GM12878 (cell line): ENCODE measurements around the gene HPS3. TPM values are rescaled to one million over a fixed set of nuclear protein-coding genes. Genes with fewer than 3 reads are reported as not detected.

Experiments
- ATAC-seq: fragments of 200-7000 bp; cut with Tn5 transposase; 3 replicates; pipeline ENCODE4 v1.9.1; 2020; ENCODE audit warnings: mild to moderate bottlenecking, moderate library complexity
- BruUV-seq: library from RNA; stranded (reverse); fragments of 400-500 nt; replicated peaks from 2 replicates; lab custom pipeline; 2021; lab: Mats Ljungman, UMichigan
- CTCF ChIA-PET: fragments of 300-600 bp; sonication (Branson Sonifier 250); formaldehyde crosslinking; extraction: SDS; loops from one replicate; lab custom pipeline; 2021; ENCODE audit warnings: inconsistent platforms; lab: Yijun Ruan, JAX
- POLR2A ChIA-PET: fragments of 350-600 bp; formaldehyde crosslinking; extraction: SDS; loops from one replicate; lab custom pipeline; 2021; ENCODE audit warnings: inconsistent platforms; lab: Charles Lee
- RAD21 ChIA-PET: fragments of 300-600 bp; sonication (Branson Sonifier 250); formaldehyde crosslinking; loops from one replicate; lab custom pipeline; 2023; ENCODE audit warnings: antibody characterized with exemption; ENCODE audit not compliant: unreplicated experiment; lab: Charles Lee
- SMC1A ChIA-PET: fragments of 300-600 bp; sonication (Branson Sonifier 250); formaldehyde crosslinking; loops from one replicate; lab custom pipeline; 2023; ENCODE audit not compliant: unreplicated experiment, uncharacterized antibody; lab: Charles Lee
- DNase-seq: peaks from one replicate; pipeline ENCODE4 v3.0.0-alpha.2; 2011; ENCODE audit warnings: low read depth, low spot score
- FAIRE-seq: peaks from 3 replicates; lab custom pipeline; 2011; peaks lifted over from hg19 to GRCh38; lab: Jason Lieb, UNC
- H2AFZ ChIP-seq: 2 replicates; pipeline ENCODE4 v1.6.0; 2011; ENCODE audit warnings: low read depth, low read length, control low read depth; ENCODE audit not compliant: control insufficient read depth
- H3K27ac ChIP-seq: 2 replicates; pipeline ENCODE4 v1.5.1; 2011; ENCODE audit warnings: control low read depth; ENCODE audit not compliant: control insufficient read depth, insufficient read depth
- H3K27me3 ChIP-seq, 2 experiments: replicated peaks in 1 of 2; 2 replicates each; pipeline versions ENCODE4 v1.6.0 to v1.6.1; 2011; ENCODE audit warnings: low read length in 1 of 2; ENCODE audit not compliant: control insufficient read depth in 2 of 2, insufficient read depth in 2 of 2
- H3K36me3 ChIP-seq, 2 experiments: 2 replicates each; pipeline ENCODE4 v1.5.1; 2011; ENCODE audit warnings: low read length in 1 of 2; ENCODE audit not compliant: control insufficient read depth in 2 of 2, insufficient read depth in 2 of 2
- H3K4me1 ChIP-seq: 2 replicates; pipeline ENCODE4 v1.6.1; 2011; ENCODE audit warnings: mild to moderate bottlenecking, low read length, moderate library complexity, mixed read lengths; ENCODE audit not compliant: control insufficient read depth, insufficient read depth
- H3K4me2 ChIP-seq: 2 replicates; pipeline ENCODE4 v1.6.0; 2011; ENCODE audit warnings: control low read depth; ENCODE audit not compliant: control insufficient read depth, insufficient read depth
- H3K4me3 ChIP-seq: fragments of 200-600 bp; sonication (generic); 2 replicates; pipeline ENCODE4 v1.5.1; 2016
- H3K79me2 ChIP-seq: 2 replicates; pipeline ENCODE4 v1.6.0; 2011; ENCODE audit warnings: low read length; ENCODE audit not compliant: control insufficient read depth, insufficient read depth
- H3K9ac ChIP-seq: 2 replicates; pipeline ENCODE4 v1.8.0; 2011; ENCODE audit warnings: low read length, control low read depth, mixed read lengths; ENCODE audit not compliant: control insufficient read depth, insufficient read depth
- H3K9me3 ChIP-seq: replicated peaks from 3 replicates; pipeline ENCODE4 v1.5.1; 2011; ENCODE audit warnings: mild to moderate bottlenecking, low read length; ENCODE audit not compliant: control insufficient read depth, insufficient read depth
- H4K20me1 ChIP-seq: 2 replicates; pipeline ENCODE4 v1.6.0; 2011; ENCODE audit not compliant: control insufficient read depth, insufficient read depth
- ATF2 ChIP-seq: IDR thresholded peaks from 2 replicates; pipeline ENCODE4 v1.6.1; 2012; ENCODE audit warnings: low read length, inconsistent platforms
- BCL3 ChIP-seq: IDR thresholded peaks from 2 replicates; pipeline ENCODE4 v1.6.1; 2011; ENCODE audit warnings: borderline replicate concordance, low read depth, mild to moderate bottlenecking, moderate library complexity, low read length; ENCODE audit not compliant: insufficient read depth, poor library complexity, severe bottlenecking
- BCLAF1 ChIP-seq: fragments of 450-650 bp; IDR thresholded peaks from 2 replicates; pipeline ENCODE4 v1.6.1; 2017; ENCODE audit warnings: antibody characterized with exemption, mild to moderate bottlenecking, moderate library complexity
- CHD2 ChIP-seq: IDR thresholded peaks from 2 replicates; pipeline ENCODE4 v1.6.1; 2011; ENCODE audit warnings: low read depth, low read length, improper control_type of control experiment, borderline replicate concordance
- ELK1 ChIP-seq: IDR thresholded peaks from 2 replicates; pipeline ENCODE4 v1.6.1; 2012; ENCODE audit warnings: low read depth, low read length, improper control_type of control experiment
- EZH2 ChIP-seq: IDR thresholded peaks from 2 replicates; pipeline ENCODE4 v1.6.1; 2012; ENCODE audit warnings: low read depth, mild to moderate bottlenecking, control low read depth, inconsistent platforms, low read length, borderline replicate concordance; ENCODE audit not compliant: control insufficient read depth
- MTA3 ChIP-seq: IDR thresholded peaks from 2 replicates; pipeline ENCODE4 v1.6.1; 2012; ENCODE audit warnings: low read length, inconsistent platforms, borderline replicate concordance
- MYB ChIP-seq: fragments of 150-350 bp; IDR thresholded peaks from 2 replicates; pipeline ENCODE4 v1.6.1; 2014; ENCODE audit warnings: mild to moderate bottlenecking, low read depth, low read length, borderline replicate concordance
- NFYA ChIP-seq: IDR thresholded peaks from 2 replicates; pipeline ENCODE4 v1.6.1; 2011; ENCODE audit warnings: low read depth, mild to moderate bottlenecking, low read length, improper control_type of control experiment, borderline replicate concordance
- POLR2A ChIP-seq: IDR thresholded peaks from 2 replicates; pipeline ENCODE4 v1.6.1; 2011; ENCODE audit warnings: low read depth, mild to moderate bottlenecking, low read length
- POU2F2 ChIP-seq: IDR thresholded peaks from 3 replicates; pipeline ENCODE4 v1.6.1; 2011; ENCODE audit warnings: low read depth, mild to moderate bottlenecking, low read length, borderline replicate concordance
- SMAD1 ChIP-seq: fragments of 450-650 bp; IDR thresholded peaks from 2 replicates; pipeline ENCODE4 v1.6.1; 2018; ENCODE audit warnings: mild to moderate bottlenecking, low read depth; ENCODE audit not compliant: partially characterized antibody
- SMAD5 ChIP-seq: IDR thresholded peaks from 2 replicates; pipeline ENCODE4 v1.6.1; 2016; ENCODE audit warnings: antibody characterized with exemption, low read depth
- SP1 ChIP-seq: IDR thresholded peaks from one replicate; pipeline ENCODE4 v1.6.1; 2011; ENCODE audit warnings: low read depth, low read length
- TCF7 ChIP-seq: IDR thresholded peaks from 2 replicates; pipeline ENCODE4 v1.6.1; 2014; ENCODE audit warnings: antibody characterized with exemption, borderline replicate concordance
- WGBS: methylation state at CpG from one replicate; pipeline ENCODE4 v1.1.6; 2016; ENCODE audit warnings: low lambda C conversion rate; ENCODE audit not compliant: insufficient replicate concordance, insufficient coverage; ENCODE audit errors: missing lambda C conversion rate; 5-methylcytosine and 5-hydroxymethylcytosine counted together
- in situ Hi-C: fragments of 300-500 bp; cut with MboI; formaldehyde crosslinking; loops from 9 replicates; pipeline ENCODE4 v1.14.3; 2018; ENCODE audit warnings: mixed read lengths
- intact Hi-C: fragments of 100-400 bp; cut with micrococcal nuclease; formaldehyde crosslinking; loops from one replicate; pipeline ENCODE4 v1.14.2; 2022; ENCODE audit not compliant: unreplicated experiment
- polyA plus RNA-seq, 11 experiments: library from polyadenylated mRNA; depleted of rRNA in 4 of 11; unstranded in 6 of 11; stranded (reverse) in 5 of 11; fragments of >200 nt; fragmentation: Nextera tagmentation in 4 of 11; fragmentation: Illumina TruSeq in 1 of 11; extraction: Ambion mirVana in 4 of 11; extraction: Trizol in 1 of 11; gene quantifications; 1 replicate in 1 of 11; 2 replicates in 10 of 11; pipeline versions ENCODE4 v1.2.1 to v1.2.3, GENCODE V29; 2011 to 2016; ENCODE audit warnings: inconsistent platforms in 2 of 11, missing spikeins in 2 of 11, low read depth in 1 of 11
- total RNA-seq, 4 experiments: library from RNA; depleted of rRNA in 3 of 4; stranded (reverse); fragments of >200 nt in 3 of 4; fragmentation: Illumina TruSeq in 1 of 4; extraction: Trizol in 1 of 4; gene quantifications; 2 replicates each; pipeline versions ENCODE4 v1.2.1 to v1.2.3, GENCODE V29; 2013 to 2021

Gene HPS3
- total and polyA plus RNA-seq, 10 of the 15 experiments (the other 5 are each of a cell fraction or from before 2014, with no cell fraction given): 2.7 to 26.5 (median 14.8) TPM

- in situ Hi-C loops: loop anchor here (5.0 kb wide), 1 partner anchor 153 kb away; no protein-coding TSS in a partner anchor
- FAIRE-seq (no peak), DNase-seq (no peak), ATAC-seq (no peak)
- Histone ChIP-seq H3K27me3 (no peaks in the 10 kb centered on the region; a peak in 1 of 4 replicates), H3K36me3 (no peaks in the 10 kb centered on the region), H3K4me1 (no peaks in the 10 kb centered on the region), H3K27ac (no peak overlapping the region), H3K4me2 (no peak overlapping the region), H3K9ac (no peak overlapping the region), H2AFZ (no peak overlapping the region), H3K79me2 (no peaks in the 10 kb centered on the region), H3K4me3 (no peak overlapping the region), H4K20me1 (no peaks in the 10 kb centered on the region), H3K9me3 (no peaks in the 10 kb centered on the region)
- ChIA-PET SMC1A (interaction anchor here (0.9 to 7.0 kb wide), 15 partner anchors 11 to 361 kb away, joined by 3 to 86 read pairs (median 5); partner anchors contain the start of gene HPS3), CTCF (interaction anchor here (0.8 to 7.2 kb wide), 23 partner anchors 10 to 361 kb away, joined by 3 to 168 read pairs (median 8); partner anchors contain the start of gene HPS3), RAD21 (interaction anchor here (0.7 to 3.6 kb wide), 9 partner anchors 10 to 165 kb away, joined by 3 to 36 read pairs (median 4); partner anchors contain the start of gene HPS3), POLR2A (no interaction called here)
- intact Hi-C loops: loop anchor here (5.0 kb wide), 1 partner anchor 257 kb away; no protein-coding TSS in a partner anchor
- 100% methylated on average over 1 of the region's 1 CpG for WGBS
- BruUV-seq: no TSS peak
- TF ChIP-seq BCLAF1: no peak
- no peak for TF ChIP-seq NFYA
- no peak for TF ChIP-seq TCF7
- TF ChIP-seq SMAD1: no peak
- no peak for TF ChIP-seq CHD2
- no peak for TF ChIP-seq MTA3
- TF ChIP-seq ATF2: no peak
- no peak for TF ChIP-seq EZH2
- no peak for TF ChIP-seq MYB
- no peak for TF ChIP-seq POU2F2
- no peak for TF ChIP-seq BCL3
- TF ChIP-seq SP1: no peak
- TF ChIP-seq POLR2A: no peak
- no peak for TF ChIP-seq SMAD5
- no peak for TF ChIP-seq ELK1
Measured at GRCh38 chr3:149119466-149119865, 10.0 kb upstream of the HPS3 start.
